Iris pigment epithelial cell (primary cell): ENCODE measurements around the gene NFATC2.

Experiments
- DNase-seq: peaks from one replicate; pipeline ENCODE4 v3.0.0-alpha.2; 2011; ENCODE audit warnings: low read depth

The NFATC2 gene

GRCh38 chr20:51374961-51375360 is 167.6 kb downstream of the NFATC2 start:
- DNase-seq, result no peak

DNA sequence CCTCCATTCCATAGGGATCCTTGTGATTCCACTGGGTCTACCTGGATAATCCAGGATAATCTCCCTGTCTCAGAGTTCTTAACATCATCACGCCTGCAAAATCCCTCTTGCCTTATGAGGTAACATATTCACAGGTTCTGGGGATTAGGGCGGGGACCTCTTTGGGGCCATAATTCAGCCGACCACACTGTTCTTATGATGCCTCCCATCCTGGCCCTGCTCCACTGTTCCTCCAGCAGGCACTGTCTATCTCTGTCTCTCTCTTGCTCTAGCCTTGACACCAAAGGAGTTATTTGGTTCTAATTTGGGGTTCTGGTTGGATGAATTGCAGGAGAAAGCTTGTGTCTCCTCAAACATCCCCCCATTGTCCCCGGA is 168.1 kb downstream of the NFATC2 start:
- no peak for DNase-seq

GRCh38 chr20:51373713-51374455 is 168.6 kb downstream of the NFATC2 start:
- DNase-seq, result peak; percentile 64

GRCh38 chr20:51372966-51373365 is 169.6 kb downstream of the NFATC2 start:
- DNase-seq, result no peak

GRCh38 chr20:51372176-51372803 is 170.2 kb downstream of the NFATC2 start:
- DNase-seq, result peak; percentile 79

- DNase-seq, result no peak
Measured at GRCh38 chr20:51371720-51372119, 170.8 kb downstream of the NFATC2 start.

DNA sequence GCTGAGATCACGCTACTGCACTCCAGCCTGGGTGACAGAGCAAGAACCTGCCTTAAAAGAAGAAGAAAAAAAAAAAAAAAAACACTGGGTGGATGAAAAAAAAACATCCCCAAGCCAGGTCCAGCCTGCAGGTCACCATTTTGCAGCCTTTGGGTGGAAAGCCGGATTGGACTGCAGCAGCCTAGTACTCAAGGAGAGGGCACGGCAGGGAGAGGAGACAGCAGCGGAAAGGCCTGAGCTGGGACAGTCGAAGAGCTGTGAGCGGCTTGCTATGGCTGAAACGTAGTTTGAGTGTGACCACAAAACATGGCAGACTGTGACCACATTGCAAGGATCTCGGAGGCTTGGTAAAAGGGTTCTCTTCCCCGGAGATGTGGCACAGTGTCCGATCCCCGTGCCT is 173.0 kb downstream of the NFATC2 start:
- no peak for DNase-seq

GRCh38 chr20:51368461-51369211 is 173.9 kb downstream of the NFATC2 start:
- DNase-seq, result no peak

GRCh38 chr20:51366155-51366886 is 176.2 kb downstream of the NFATC2 start:
- peak; percentile 100 for DNase-seq

DNA sequence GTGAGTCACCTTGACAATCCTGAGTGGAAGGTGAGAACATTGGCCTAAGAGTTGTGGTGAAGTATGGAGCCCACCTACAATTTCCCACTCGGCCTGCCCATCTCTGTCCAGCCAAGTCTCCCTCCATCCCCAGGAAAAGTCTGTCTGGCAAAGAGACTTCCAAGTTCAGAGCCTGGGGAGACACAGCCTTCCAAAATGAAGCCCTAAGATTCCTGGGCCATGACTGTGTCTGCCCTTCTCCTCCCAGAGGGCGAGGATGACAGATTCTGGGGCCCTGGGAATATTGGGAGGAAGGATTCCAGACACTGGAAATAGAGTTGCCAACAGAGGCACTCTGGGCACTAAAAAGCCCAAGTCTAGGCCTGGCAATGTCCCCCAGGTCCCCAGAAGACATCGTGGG is 176.8 kb downstream of the NFATC2 start:
- peak; percentile 81 for DNase-seq

DNA sequence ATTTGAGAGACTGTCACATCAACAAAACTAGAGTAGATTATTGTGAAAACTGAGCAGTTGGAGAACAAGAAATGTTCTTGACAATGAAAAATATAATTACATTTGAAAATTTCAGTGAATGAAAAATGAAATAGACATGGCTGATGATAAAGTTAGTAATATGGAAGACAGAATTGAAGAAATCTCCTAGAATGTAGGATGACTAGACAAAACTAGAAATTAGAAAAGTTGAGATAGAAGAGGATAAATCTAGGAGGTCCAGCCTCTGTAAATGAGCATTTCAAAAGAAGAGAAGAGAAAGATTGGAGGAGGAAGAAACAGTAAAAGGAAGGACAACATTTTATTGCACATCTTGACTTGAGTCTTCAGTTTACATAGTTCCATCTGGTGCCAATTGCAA is 178.7 kb downstream of the NFATC2 start:
- no peak for DNase-seq

- no peak for DNase-seq
Measured at GRCh38 chr20:51363378-51363777, 179.1 kb downstream of the NFATC2 start.

- no peak for DNase-seq
Measured at GRCh38 chr20:51362254-51362653, 180.3 kb downstream of the NFATC2 start.

DNA sequence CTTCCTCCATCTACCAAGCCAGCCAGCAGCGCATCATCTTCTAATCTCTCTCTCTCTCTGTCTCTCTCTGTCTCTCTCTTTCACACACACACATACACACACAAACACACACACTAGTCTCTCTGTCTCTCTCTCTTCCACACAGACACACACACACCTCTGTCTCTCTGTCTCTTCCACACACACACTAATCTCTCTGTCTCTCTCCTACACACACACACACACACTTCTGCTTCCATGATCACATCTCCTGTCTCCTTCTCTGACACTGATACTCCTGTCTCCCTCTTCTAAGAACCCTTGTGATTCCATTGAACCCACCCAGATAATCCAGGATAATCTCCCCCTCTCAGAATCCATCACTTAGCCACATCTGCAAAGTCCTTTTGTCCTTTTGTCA is 181.3 kb downstream of the NFATC2 start:
- no peak for DNase-seq

DNA sequence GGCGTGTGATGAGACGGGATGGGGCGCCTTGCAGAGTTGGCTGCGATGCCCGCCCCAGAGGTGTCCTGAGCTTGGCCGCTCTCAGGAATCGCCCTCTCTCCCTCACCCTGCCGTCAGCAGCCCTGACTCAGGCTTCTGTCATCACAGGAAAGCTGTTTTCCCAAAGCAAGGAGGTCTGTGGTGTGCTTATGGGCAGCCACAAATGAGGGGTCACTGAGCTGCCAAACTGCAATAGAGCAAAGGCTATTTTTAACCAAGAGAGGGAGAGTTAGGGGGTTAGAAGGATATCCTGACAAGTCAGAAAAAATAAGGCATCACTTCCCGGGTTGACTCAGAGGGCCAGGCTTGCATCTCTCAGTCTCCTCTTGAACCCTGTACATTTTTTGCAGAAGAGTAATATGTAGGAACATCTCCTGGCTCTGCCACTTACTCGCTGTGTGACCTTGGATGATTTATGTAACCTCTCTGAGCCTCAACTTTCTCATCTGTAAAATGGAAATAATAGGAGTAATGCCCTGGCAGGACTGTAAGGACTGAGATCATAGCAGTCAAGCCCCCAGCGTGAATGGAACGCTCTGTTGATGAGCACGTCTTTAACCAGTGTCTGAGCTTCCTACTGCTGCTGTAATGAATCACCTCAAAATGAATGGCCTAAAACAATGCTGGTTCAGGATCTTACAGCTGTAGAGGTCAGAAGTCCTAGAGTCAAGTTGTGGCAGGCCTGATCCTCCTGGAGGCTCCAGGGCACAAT is 181.9 kb downstream of the NFATC2 start:
- peak; percentile 100 for DNase-seq

DNA sequence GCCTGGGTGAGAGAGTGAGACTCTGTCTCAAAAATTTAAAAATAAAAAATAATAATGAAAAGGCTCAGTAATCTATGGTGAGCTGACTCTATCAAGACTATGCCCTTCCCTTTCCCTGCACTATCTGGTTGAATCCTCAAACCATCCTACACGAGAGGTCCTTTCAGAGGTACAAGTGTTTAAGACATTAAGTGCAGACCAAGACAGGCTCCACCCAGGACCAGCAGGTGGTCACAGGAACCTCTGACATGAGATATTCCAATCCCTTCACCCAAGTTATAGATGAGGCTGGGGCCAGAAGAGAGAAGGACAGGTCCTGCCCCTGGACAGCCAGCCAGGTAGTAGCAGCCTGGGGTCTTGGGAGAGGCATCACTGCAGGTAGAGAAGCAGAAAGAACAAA is 182.6 kb downstream of the NFATC2 start:
- DNase-seq, result peak; percentile 54

GRCh38 chr20:51359401-51359800 is 183.1 kb downstream of the NFATC2 start:
- DNase-seq, result no peak

GRCh38 chr20:51358032-51358724 is 184.3 kb downstream of the NFATC2 start:
- no peak for DNase-seq

GRCh38 chr20:51357543-51357942 is 185.0 kb downstream of the NFATC2 start:
- DNase-seq, result no peak

- no peak for DNase-seq
Measured at GRCh38 chr20:51356871-51357270, 185.6 kb downstream of the NFATC2 start.

GRCh38 chr20:51354769-51355319 is 187.7 kb downstream of the NFATC2 start:
- peak; percentile 56 for DNase-seq
